Measurements from ENCODE around the gene ROPN1L. TPM values are rescaled to one million over a fixed set of nuclear protein-coding genes. Genes with fewer than 3 reads are reported as not detected.
A peak's percentile ranks its signal among the peaks of the same experiment; 100 is the strongest.

Gene ROPN1L
- polyA plus RNA-seq, 3 donors, result 1.5 to 2.1 (median 1.9) TPM

DNA sequence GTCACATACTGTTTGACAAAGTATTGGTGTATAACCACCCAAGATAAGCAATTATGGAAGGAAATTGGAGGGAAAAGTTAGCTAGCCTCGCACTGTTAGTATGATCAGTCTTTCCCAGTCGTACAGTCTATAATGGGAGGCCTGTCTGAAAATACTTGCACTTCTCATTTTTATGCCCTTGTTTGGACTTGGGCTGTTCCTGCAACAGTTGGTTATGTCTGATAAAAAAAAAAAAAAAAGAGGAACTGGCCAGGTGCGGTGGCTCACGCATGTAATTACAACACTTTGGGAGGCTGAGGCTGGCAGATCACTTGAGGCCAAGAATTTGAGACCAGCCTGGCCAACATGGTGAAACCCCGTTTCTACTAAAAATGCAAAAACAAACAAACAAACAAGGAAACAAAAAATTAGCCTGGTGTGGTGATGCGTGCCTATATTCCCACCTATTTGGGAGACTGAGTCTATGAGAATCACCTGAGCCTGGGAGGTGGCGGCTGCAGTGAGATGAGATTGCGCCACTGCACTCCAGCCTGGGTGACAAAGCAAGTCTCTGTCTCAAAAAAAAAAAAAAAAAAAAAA is 63.9 kb downstream of the ROPN1L start:
- Histone ChIP-seq H3K27me3 (ENCODE audit: control insufficient read depth in 2 of 2, insufficient read depth in 2 of 2, low read length in 2 of 2) (no peaks in the 10 kb centered on the region), H3K4me1 (ENCODE audit: control insufficient read depth in 1 of 2, insufficient read depth in 2 of 2, low read length in 2 of 2) (peaks cover 14 to 18% of the 10 kb centered on the region in 2 donors), H4K20me1 (ENCODE audit: insufficient read depth, low read length) (no peaks in the 10 kb centered on the region), H3K36me3 (replicated peaks in 1 of 2; ENCODE audit: control insufficient read depth in 1 of 2, insufficient read depth in 2 of 2, low read length in 2 of 2) (no peaks in the 10 kb centered on the region), H3K4me3 (replicated peaks in 1 of 3; ENCODE audit: low read depth in 2 of 3, low read length in 3 of 3) (no peak overlapping the region), H3K9ac (ENCODE audit: insufficient read depth, low read length, poor library complexity, severe bottlenecking) (no peak overlapping the region), H3K9me3 (replicated peaks in 1 of 2; ENCODE audit: control insufficient read depth in 1 of 2, insufficient read depth in 1 of 2, low read length in 2 of 2) (no peaks in the 10 kb centered on the region), H3K27ac (ENCODE audit: low read depth in 1 of 2, low read length in 2 of 2) (no peak overlapping the region), H2AFZ (ENCODE audit: insufficient read depth, low read depth, low read length, poor library complexity, severe bottlenecking) (no peak overlapping the region), H3K79me2 (ENCODE audit: insufficient read depth, low read length) (no peaks in the 10 kb centered on the region), H3K4me2 (replicated peaks; ENCODE audit: extremely low read depth, low read length, poor library complexity, severe bottlenecking) (no peak overlapping the region)
- intact Hi-C loops (cut with micrococcal nuclease), result no loop called here
- H3K9me3 Mint-ChIP-seq, result peaks cover 0 to 5% (median 2%) of the 10 kb centered on the region in 7 donors
- peaks cover 29% of the 10 kb centered on the region for H3K4me1 Mint-ChIP-seq
- no peaks in the 10 kb centered on the region for H3K36me3 Mint-ChIP-seq
- peak; percentile 51 to 68 (median 57) for DNase-seq
- no peak for TF ChIP-seq CTCF (IDR thresholded peaks at IDR 0.05)
- peak overlapping the region in 1 of 2 donors; percentile 15 for H3K4me3 Mint-ChIP-seq
- WGBS (ENCODE audit: insufficient coverage), result 0% methylated on average over 2 of the region's 8 CpGs
- peak overlapping the region in 4 of 7 donors; percentile 30 to 43 (median 40) for H3K27ac Mint-ChIP-seq
- H3K27me3 Mint-ChIP-seq (ENCODE audit: low read depth in 3 of 3), result peaks cover 0 to 6% (median 0%) of the 10 kb centered on the region in 3 donors

DNA sequence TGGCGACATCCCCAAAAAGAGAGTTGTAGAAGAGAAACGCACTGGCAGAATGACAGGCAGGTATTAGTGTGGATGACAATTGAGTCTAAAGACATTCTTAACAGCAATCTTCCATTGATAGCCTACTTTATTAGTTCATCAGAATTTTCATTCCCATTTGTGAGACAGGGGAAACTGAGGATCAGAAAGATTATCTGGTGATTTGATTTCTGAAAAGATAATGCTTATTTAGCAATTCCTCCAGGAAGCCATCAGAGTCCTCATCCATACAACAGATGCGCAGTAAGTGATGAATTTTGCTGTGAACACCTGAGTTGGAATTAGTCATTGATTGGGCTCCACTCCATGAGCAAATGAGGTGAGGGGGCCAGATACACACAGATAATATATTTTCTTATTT is 64.9 kb downstream of the ROPN1L start:
- intact Hi-C loops (cut with micrococcal nuclease), result no loop called here
- Histone ChIP-seq H3K4me2 (replicated peaks; ENCODE audit: extremely low read depth, low read length, poor library complexity, severe bottlenecking) (no peak overlapping the region), H2AFZ (ENCODE audit: insufficient read depth, low read depth, low read length, poor library complexity, severe bottlenecking) (no peak overlapping the region), H3K4me3 (replicated peaks in 1 of 3; ENCODE audit: low read depth in 2 of 3, low read length in 3 of 3) (no peak overlapping the region), H3K79me2 (ENCODE audit: insufficient read depth, low read length) (no peaks in the 10 kb centered on the region), H3K4me1 (ENCODE audit: control insufficient read depth in 1 of 2, insufficient read depth in 2 of 2, low read length in 2 of 2) (peaks cover 14 to 16% of the 10 kb centered on the region in 2 donors), H3K9ac (ENCODE audit: insufficient read depth, low read length, poor library complexity, severe bottlenecking) (no peak overlapping the region), H3K9me3 (replicated peaks in 1 of 2; ENCODE audit: control insufficient read depth in 1 of 2, insufficient read depth in 1 of 2, low read length in 2 of 2) (no peaks in the 10 kb centered on the region), H4K20me1 (ENCODE audit: insufficient read depth, low read length) (no peaks in the 10 kb centered on the region), H3K36me3 (replicated peaks in 1 of 2; ENCODE audit: control insufficient read depth in 1 of 2, insufficient read depth in 2 of 2, low read length in 2 of 2) (no peaks in the 10 kb centered on the region), H3K27me3 (ENCODE audit: control insufficient read depth in 2 of 2, insufficient read depth in 2 of 2, low read length in 2 of 2) (no peaks in the 10 kb centered on the region), H3K27ac (ENCODE audit: low read depth in 1 of 2, low read length in 2 of 2) (no peak overlapping the region)
- H3K27ac Mint-ChIP-seq, result no peak overlapping the region
- WGBS (ENCODE audit: insufficient coverage), result no CpG with 5 or more reads among the region's 3 CpGs
- peaks cover 0 to 5% (median 2%) of the 10 kb centered on the region in 7 donors for H3K9me3 Mint-ChIP-seq
- H3K4me3 Mint-ChIP-seq, result no peak overlapping the region
- TF ChIP-seq CTCF (IDR thresholded peaks at IDR 0.05), result no peak
- DNase-seq, result no peak
- H3K4me1 Mint-ChIP-seq, result peaks cover 25% of the 10 kb centered on the region
- H3K27me3 Mint-ChIP-seq (ENCODE audit: low read depth in 3 of 3), result peaks cover 0 to 6% (median 0%) of the 10 kb centered on the region in 3 donors
- H3K36me3 Mint-ChIP-seq, result no peaks in the 10 kb centered on the region

Measured in CD14-positive monocyte (primary cell).